ENCODE data around the gene CORO7.

The CORO7 gene

DNA sequence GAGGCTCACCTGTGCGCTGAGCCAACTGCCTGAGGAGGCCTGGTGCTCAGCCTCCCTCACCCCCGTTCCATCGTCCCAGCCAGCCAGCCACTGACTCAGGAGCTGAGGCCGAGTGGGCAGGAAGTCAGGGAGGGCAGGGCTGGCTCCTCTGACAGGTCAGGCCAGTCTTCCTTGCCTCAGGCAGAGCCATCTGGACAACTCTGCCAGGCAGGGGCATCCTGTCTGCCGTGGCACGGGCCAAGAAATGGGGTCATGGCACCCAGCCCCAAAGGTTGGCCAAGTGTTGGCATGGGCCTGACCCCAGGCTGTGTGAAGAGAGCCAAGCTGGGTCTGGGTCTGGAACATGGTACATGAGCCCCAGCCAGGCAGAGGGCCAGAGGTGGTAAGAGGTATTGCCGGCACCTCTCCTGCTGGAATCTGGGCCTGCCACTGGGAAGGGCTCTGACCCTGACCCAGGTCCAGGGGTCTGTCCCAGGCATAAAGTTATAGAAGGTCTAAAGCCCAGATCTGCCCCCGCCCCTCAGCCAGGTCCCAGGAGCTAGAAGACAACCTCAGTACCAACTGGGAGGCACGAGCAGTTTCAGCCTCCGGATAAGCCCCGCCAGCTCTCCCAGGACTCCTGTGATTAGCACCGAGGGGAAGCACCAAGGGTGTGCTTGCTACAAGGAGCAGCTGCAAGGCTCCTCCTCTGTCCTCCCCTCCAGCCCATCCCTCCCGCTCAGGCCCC lies 47.2 kb downstream of the CORO7 start:
- no peak for DNase-seq

DNA sequence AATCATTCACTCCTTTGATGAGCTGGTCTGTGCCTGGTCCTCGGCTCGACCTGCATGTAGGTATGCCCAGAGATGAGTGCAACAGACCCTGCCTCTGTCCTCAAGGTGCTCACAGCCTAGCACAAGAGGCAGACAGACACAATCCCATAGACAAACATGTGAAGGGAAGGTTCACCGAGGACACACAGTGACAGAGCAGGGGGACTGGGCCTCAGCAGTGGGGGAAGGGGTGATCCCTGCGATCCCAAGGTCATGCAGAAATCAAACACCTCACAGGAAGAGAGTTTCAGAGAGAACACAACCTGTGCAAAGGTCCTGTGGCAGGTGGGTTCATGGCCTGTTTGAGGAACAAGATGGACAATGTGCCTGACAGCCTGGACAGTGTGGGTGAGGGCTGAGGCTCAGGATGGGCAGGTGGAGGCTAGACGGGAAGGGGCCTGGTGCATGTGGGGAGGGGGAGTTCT lies 49.0 kb downstream of the CORO7 start:
- no peak for DNase-seq

DNA sequence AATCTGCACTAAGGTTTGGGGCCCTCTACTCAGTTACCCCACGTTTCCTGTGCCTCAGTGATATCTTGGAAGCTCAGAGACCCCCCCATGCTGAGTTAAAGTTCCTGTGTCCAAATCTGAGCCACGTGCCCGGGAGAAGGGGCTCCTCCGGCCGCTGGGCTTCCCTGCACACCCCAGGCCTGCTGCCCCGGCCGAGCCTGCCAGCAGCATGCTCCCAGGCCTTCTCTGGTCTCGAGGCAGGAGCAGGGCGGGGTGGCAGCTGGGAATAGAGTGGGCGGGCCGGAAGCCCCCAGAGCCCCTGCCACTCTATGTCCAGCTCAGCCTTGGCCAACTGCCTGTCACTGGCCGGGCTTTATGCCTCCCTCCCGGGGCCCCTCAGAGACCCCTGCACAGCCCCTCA lies 50.4 kb downstream of the CORO7 start:
- no peak for DNase-seq

DNA sequence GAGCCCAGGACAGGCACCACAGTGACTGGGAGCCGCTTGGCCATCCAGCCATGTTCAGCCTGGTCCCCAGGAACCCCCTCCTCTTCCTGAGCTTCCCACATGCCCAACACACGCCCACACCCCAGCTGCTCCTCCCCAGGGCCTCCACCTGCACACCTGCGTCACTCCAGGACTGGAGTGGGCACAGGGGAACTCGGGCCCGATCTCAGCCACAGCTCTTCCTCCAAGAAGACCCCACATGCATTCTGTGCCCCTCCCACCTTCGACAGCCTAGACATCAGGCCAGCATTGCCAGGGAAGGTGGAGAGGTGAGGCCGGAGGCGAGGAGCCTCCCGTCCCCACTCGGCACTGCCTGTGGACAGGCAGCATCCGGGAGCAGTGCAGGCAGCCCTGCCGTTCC lies 50.8 kb downstream of the CORO7 start:
- DNase-seq, result no peak

DNA sequence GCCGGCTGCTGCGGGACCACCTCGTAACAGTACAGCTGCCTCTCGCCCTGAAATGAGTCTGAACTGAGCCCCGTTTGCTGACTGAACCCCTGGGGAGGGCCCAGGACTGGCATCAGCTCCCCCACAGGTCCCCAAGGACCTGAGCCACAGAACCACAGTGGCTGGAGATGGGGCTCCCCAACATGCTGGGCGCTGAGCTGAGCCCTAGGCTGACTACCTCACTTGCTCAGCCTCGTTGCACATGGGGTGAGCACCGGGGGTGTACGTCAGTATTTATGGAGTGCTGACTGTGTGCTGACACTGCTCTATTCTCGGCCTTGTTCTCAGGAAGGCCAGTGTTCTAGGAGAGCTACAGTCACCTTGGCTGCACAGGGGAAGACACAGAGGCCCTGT lies 51.4 kb downstream of the CORO7 start:
- no peak for DNase-seq

DNA sequence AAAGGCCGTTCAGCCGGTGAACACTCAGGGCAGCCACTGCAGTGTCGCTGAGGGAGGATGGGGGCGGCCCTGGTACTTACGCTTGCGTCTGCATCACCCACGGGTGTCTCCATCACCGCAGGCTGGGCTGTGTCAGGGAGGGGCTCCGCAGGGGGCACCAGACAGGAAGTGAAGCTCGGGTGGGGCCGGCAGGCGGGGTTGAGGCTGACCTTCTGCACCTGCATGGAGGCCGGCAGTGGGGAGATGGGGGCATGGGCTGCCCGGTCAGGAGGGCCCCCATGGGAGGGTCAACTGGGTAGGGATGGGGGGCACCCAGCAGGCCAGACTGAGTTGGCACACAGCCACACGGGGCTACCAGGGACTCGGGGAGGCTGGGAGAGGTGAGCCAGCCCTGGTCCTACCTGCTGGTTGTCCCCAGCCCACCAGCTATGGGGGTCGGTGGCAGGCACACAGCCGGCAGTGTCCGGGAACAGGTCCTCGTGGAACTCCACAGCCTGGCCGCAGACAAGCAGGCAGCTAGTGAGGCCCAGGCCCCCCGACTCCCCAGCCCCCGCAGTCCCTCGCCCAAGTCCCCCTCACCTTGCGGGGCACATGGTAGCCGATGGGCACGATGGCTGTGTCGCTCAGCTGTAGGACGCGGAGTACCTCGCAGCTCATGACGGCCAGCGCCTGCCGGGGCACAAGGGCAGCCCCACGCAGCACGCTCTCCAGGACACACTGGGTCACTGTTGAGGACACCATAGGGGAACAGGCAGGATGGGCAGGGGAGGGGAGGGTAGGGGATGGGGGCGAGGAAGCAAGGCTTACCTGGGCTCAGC lies 52.0 kb downstream of the CORO7 start:
- no peak for DNase-seq

DNA sequence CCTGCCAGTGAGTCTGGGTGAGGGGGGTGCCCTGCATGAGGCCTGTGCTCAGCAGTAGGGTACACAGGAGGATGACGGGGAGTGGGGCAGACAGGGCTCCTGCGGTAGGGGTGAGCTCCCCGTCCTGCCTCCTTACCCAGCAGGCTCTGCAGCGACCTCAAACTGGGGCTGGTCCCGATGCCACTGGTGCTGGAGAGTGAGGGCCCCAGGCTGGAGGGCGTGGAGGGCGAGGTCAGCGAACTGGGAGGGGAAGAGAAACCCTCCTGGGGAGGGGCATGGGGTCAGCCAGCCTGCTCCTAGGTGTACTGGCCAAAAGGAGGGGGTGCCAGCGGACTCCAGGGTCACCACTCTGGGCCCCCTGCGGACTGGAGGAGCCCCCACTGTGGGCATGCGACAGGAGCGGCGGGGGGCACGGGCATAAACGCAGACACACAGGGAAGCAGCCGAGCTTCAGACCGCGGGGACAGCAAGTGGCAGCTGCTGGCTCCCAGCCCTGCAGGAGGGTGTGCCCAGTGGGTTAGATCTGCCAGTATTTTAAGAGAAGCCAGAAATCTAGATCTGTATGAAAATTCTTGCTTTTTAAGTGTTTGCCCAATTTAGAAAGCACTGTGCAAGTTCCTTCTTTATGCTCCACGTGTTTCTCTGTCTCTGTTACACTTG lies 53.8 kb downstream of the CORO7 start:
- no peak for DNase-seq

DNA sequence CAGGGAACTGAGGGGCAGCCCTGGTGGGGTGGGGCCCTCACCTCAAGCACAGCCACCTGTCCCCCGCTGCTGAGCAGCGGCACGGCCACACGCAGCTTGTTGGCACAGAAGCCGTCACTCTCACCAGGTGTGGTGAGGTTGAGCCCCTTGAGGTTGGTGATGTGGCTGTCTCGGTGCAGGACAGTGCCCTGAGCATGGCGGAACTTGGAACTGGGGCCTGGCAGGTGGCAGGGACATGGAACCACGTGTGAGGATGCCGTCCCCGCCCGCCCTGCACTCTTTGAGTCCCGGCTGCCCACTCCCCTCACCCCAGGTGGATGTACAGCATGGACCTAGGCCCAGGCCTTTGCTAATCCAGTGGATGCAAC lies 54.5 kb downstream of the CORO7 start:
- no peak for DNase-seq

DNA sequence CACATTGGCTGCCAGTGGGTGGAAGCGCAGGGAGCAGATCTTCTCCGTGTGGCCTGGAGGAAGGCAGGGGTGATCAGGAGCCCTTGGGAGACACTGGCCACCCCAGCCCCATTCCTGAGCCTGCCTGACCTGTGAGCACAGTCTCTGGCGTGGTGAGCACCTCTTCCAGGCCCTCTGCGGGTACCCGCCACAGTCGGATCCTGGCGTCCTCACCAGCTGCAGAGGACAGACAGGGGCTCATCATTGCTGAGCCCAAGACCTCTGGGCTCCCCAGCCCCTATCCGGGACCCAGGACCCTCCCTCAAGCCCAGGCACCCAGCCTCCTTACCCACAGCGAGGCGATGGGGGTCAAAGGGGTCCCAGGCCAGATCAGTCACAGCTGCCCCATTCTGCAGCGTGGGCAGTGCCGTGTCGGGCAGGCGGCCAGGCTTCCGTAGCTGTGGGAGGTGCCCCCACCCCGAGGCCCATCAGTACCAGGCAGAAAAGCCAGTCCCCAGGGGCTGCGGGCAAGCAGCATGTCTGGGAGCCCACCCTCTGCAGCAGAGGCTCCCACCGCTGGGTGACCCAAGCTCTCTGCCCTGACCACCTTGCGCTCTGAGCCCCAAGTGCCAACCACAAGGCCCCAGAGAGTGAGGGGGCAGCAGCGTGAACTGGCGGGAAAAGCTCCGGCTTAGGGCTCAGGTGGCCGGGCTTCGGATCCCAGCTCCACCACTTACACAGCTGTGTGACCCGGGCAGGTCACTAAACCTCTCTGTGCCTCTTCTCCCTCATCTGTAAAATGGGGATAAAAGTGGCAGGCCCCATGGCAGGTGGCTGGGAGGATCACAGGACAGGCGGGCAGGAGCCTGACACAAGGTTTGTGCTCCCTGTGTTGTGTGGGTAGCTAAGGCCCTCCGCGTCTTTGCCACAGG lies 55.1 kb downstream of the CORO7 start:
- DNase-seq, result no peak

DNA sequence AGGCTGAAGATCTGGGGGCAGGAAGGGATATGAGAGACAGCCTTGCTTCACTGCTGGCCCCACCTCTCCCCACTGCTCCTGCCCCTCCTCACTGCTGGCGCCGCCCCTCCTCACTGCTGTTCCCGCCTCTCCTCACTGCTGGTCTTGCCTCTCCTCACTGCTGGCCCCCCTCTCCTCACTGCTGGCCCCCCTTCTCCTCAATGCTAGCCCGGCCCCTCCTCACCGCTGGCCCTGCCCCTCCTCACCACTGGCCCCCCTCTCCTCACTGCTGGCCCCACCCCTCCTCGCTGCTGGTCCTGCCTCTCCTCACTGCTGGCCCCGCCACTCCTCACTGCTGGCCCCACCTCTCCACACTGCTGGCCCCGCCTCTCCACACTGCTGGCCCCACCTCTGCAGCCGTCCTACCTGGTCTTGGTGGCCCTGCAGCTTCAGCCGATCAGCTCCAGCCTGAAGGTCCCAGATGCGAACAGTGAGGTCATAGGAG lies 55.8 kb downstream of the CORO7 start:
- peak; percentile 4 for DNase-seq

DNA sequence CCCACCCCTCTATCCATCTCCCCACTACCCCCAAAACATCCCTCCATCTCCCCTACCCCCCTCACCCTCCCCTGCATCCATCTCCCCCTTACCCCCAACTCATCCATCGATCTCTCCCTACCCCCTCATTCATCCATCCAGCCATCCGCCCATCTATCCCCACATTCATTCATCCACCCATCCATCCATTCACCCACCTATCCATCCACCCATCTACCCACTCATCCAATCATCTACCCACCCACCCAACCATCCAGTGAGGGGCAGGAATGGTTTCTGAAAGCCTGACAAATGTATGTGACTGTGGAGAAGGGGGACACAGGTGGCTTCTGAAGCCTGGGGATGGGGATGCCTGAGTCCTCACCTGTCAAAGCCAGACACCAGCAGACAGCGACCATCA lies 56.5 kb downstream of the CORO7 start:
- DNase-seq, result no peak

DNA sequence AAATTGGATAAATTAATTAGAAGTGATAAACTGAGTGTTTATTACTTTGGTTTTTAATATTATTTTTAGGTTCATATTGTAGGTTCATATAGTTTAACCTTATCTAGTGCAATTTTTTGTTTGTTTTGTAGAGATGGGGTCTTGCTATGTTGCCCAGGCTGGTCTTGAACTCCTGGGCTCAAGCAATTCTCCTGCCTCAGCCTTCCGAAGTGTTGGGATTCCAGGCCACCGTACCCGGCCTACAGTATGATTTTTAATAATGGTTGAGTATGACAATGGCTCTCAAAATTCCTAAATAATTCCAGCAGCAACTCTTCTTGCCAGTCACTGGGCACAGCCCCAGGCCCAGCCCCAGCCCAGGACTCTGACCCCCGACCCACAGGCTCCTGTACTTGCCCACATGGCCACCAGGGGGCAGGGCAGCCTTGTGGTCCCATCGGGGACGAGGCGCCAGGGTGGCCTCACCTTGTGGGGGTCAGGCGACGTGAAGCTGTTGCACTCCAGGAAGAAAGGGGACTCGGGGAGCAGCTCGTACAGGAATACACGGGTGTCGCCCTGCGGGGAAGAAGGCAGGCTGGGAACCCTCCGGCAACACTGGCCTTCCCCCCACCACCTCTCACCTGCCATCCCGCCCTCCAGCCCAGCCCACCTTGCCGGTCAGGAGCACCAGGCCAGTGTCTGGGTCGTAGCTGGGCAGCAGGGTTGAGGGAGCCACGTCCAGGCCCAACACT lies 57.4 kb downstream of the CORO7 start:
- DNase-seq, result peak; percentile 48

DNA sequence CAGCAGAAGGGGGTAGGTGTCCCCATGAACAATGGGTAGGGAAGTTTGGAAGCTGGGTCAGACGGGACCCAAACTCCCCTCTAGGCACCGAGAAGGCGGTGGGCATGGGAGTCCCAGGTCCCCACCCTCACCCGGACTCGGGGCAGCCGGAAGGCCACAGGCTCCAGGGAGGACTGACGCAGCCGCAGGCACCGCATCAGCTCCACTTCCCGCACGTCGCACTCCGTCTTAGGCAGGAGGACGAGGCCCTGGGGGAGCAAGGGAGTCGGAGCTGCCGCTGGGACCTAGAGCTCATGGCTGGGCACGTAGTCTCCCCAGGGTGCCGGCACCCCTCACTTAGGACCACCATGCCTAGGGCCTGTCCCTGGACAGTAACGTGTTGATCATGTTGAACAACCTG lies 58.2 kb downstream of the CORO7 start:
- no peak for DNase-seq

DNA sequence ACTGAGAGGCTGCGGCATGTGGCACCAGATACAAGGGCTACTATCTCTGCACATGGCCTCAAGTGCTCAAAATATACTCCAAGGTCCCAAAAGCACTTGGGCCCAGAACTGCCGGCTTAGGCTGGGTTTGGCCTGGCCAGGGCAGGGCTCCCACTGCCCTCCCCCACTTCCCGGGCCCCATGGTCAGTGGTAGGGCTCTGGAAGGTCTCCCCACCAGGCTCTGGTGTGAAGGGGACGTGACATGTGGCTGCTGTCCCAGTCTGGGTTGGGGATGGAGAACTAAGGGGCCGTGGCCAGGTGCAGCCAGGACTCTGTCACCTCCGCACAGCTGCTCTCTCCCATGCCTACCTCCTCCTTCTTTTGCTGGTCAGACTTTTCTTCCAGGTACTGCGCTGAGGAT lies 59.6 kb downstream of the CORO7 start:
- no peak for DNase-seq

DNA sequence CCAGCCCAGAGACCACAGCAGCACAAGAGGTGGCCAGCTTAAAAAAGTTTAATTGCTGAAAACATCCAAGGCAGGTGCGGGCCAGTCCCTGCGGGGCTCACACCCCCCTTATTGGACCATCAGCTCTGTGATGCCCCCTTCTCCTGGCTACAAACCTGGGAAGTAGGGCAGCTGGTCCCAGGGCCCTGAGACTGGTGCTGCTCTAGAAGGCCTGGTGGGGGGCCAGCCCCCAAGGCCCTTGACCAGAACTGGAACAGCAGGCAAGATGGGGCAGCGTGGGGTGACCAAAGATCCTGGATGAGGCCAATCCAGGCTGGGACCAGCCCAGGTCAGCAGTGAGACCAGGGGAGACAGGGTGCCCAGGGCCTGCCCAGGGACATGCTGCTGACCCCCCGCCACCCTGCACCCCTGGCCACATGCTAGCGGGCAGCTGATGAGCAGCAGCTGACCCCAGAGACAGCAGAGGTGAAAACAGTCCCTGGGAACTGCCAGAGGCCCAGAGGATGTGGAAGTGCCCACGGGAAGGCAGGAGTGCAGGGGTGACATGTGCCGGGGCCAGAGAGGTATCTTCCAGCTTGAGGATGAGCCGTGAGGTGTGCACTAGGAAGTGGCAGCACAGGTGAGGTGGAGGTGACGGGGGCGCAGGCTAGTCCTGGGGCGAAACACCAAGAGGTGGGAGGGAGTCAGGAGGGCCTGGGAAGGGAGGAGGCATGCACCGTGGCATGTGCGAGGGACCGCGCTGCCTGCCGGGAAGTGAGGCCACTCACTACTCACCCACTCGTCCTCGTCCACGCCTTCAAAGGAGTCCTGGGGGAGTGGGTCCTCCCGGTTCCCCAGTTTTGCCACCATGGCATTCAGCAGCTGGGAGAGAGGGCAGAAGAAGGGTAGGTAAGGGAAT lies 61.6 kb downstream of the CORO7 start:
- DNase-seq, result no peak

DNA sequence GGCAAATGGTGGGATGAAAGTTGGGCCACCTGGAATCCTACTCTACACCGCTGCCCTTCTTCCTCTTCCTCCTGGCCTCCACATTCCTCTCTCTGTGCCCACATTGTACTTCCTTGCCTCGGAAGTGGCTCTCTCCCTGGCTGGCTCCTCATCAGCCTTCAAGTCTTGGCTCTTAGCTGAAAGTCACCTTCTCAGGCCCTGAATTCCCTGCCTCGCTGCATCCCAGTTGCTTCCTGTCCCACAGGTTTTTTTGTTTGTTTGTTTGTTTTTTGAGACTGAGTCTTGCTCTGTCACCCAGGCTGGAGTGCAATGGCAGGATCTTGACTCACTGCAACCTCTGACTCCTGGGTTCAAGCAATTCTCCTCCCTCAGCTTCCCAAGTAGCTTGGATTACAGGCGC lies 62.7 kb downstream of the CORO7 start:
- DNase-seq, result no peak

DNA sequence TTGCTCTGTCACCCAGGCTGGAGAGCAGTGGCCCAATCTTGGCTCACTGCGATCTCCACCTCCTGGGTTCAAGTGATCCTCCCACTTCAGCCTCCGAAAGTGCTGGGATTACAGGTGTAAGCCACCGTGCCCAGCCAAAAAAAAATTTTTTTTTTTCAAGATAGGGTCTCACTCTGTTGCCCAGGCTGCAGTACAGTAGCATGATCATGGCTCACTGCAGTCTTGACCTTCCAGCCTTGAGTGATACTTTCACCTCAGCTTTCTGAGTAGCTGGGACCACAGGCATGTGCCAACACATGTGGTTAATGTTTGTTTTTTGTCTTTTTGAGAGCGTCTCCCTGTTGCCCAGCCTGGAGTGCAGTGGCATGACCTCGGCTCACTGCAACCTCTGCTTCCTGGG lies 63.6 kb downstream of the CORO7 start:
- no peak for DNase-seq

DNA sequence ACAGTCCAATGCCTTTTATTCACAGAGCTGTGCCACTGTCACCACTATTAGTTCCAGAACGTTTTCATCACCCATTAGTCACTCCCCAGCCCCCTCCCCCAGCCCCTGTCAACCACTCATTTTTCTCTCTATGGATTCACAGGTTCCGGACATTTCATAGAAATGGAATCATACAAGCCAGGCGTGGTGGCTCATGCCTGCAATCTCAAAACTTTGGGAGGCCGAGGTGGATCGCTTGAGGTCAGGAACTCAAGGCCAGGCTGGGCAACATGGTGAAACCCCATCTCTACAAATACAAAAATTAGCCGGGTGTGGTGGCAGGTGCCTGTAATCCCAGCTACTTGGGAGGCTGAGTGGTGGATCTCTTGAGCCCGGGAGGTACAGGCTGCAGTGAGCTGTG lies 64.5 kb downstream of the CORO7 start:
- DNase-seq, result no peak

DNA sequence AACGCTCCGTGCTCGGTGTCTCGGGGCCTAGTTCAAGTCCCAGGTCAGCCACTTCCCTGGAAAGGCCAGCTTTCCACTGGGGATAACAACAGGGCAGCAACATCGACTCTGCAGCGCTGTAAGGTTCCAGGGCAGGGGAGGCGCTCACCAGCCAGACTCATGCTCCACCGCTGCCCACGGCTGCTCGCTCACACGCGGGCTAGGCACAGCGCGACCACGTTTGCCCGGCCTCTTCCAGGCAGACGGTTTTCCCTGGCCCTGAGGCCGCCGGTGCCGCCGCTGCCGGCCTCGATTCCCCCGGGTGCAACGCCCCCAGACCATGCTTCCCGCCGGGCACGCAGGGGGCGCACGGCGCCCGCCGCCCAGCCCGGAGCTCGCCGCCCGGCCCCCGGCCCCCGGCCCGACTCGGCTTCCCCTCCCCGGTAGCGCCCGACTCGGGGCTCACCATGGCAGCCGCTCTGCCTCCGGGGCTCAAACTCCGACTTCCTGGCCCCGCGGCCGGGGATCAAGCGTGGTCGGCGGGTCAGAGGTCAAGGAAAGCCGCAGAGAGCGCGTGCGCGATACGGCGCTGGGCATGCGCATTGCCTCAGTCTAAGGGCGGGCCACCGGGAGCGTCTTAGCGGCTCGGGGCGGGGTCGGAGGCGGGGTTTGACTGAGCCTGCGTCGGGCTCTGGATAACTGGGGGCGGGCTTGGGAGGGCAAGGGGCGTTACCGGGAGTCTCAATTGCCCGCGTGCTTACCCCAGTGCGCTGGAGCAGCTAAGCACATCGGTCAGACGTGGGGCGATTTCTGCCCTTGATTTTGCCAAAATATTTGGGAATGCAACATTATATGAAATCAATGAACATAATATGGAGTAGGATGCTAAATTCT lies 65.4 kb downstream of the CORO7 start, which contains the start of gene PAM16:
Gene PAM16, minus strand, starts transcription at position 535 of the 873 bp plus-strand sequence. Its CDS starts 87 bp downstream, at position 448.
- peak; percentile 98 for DNase-seq

DNA sequence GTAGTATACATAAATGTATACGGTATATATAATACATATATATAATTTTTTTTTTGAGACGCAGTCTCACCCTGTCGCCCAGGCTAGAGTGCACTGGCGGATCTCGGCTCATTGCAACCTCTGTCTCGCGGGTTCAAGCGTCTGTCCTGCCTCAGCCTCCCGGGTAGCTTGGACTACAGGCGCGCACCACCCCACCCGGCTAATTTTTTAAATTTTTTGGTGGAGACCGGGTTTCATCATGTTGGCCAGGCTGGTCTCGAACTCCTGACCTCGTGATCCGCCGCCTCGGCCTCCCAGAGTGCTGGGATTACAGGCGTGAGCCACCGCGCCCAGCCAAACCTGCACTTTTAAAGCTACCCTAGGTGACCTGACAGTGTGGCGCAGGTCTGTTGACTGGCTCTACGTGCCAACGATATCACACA lies 66.0 kb downstream of the CORO7 start:
- no peak for DNase-seq

Measured in OCI-M1 (cell line).